ENCODE results near the gene AEBP1.

Gene AEBP1

DNA sequence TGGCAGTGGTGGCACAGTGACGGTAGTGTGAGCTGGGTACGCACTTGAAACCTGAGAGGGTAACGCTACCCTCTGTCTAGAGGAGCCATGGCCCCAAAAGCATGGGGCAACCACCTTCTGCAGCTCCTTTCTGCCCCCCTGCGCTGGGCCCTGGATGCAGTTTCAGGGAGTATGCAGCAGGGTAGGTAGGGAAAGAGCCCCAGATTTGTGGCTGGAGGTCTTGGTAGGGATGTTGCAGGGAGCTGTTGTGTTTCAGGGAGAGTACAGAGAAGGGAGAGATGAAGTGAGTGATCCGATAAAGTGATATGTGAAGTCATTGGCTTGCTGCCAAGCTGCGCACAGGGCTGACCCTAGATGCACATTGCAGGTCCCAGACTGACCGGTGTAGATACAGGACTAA is 36.1 kb upstream of the AEBP1 start:
- Histone ChIP-seq H3K4me2 (ENCODE audit: low read depth, low read length, poor library complexity, severe bottlenecking) (no peak overlapping the region), H3F3A (ENCODE audit: low read depth) (no peaks in the 10 kb centered on the region), H3K4me3 (ENCODE audit: low read length, poor library complexity, severe bottlenecking) (no peak overlapping the region), H3K4me1 (ENCODE audit: insufficient read depth, low read length, poor library complexity, severe bottlenecking) (peaks cover 22% of the 10 kb centered on the region), H3K9ac (ENCODE audit: low read depth, low read length, poor library complexity, severe bottlenecking) (no peak overlapping the region), H2AFZ (ENCODE audit: low read length) (no peak overlapping the region), H4K20me1 (ENCODE audit: insufficient read depth, low read length, poor library complexity, severe bottlenecking) (peaks cover 6% of the 10 kb centered on the region), H3K9me3 (ENCODE audit: insufficient read depth, low read depth, low read length) (no peaks in the 10 kb centered on the region), H3K79me2 (ENCODE audit: insufficient read depth, low read length) (no peaks in the 10 kb centered on the region), H3K36me3 (ENCODE audit: insufficient read depth, low read length) (peaks cover 4% of the 10 kb centered on the region; the same call in 1 of the 2 replicates), H3K9me2 (replicated peaks; ENCODE audit: low read depth, low read length) (no peaks in the 10 kb centered on the region), H3K27me3 (ENCODE audit: insufficient read depth, low read length, poor library complexity, severe bottlenecking) (no peaks in the 10 kb centered on the region)
- TF ChIP-seq, protein P1, sequence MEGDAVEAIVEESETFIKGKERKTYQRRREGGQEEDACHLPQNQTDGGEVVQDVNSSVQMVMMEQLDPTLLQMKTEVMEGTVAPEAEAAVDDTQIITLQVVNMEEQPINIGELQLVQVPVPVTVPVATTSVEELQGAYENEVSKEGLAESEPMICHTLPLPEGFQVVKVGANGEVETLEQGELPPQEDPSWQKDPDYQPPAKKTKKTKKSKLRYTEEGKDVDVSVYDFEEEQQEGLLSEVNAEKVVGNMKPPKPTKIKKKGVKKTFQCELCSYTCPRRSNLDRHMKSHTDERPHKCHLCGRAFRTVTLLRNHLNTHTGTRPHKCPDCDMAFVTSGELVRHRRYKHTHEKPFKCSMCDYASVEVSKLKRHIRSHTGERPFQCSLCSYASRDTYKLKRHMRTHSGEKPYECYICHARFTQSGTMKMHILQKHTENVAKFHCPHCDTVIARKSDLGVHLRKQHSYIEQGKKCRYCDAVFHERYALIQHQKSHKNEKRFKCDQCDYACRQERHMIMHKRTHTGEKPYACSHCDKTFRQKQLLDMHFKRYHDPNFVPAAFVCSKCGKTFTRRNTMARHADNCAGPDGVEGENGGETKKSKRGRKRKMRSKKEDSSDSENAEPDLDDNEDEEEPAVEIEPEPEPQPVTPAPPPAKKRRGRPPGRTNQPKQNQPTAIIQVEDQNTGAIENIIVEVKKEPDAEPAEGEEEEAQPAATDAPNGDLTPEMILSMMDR (conservative IDR thresholded peaks at IDR 0.05; ENCODE audit: low read length): no peak
- TF ChIP-seq EZH2phosphoT487 (IDR thresholded peaks at IDR 0.05; ENCODE audit: borderline replicate concordance): no peak

DNA sequence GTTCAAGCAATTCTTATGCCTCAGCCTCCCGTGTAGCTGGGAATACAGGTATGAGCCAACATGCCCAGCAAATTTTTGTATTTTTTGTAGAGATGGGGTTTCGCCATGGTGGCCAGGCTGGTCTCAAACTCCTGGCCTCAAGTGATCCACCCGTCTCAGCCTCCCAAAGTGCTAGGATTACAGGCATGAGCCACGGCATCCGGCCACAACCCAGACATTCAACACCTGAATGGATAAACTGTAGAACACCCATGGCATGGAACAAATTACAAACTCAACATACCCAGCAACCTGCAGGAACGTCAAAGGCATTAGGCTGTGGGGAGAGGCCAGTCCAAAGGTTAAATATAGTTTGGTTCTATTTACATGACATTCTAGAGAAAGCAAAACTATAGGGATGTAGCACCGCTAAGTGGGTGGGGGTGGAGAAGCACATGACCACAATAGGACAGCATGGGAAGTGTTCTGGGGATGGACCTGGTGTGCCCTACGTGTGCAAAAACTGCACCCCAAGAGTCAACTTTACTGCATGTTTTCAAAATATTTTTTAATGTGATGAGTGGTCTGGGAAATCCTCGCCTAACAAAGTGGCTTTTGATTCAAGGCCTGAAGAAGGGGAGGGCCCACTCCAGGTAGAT is 32.3 kb upstream of the AEBP1 start:
- no peak overlapping the region for H2AFZ ChIP-seq (ENCODE audit: low read length)
- H3K4me2 ChIP-seq (ENCODE audit: low read depth, low read length, poor library complexity, severe bottlenecking): no peak overlapping the region
- no peaks in the 10 kb centered on the region for H3K27me3 ChIP-seq (ENCODE audit: insufficient read depth, low read length, poor library complexity, severe bottlenecking)
- peaks cover 28% of the 10 kb centered on the region; the same call in 1 of the 2 replicates for H3K36me3 ChIP-seq (ENCODE audit: insufficient read depth, low read length)
- TF ChIP-seq EZH2phosphoT487 (IDR thresholded peaks at IDR 0.05; ENCODE audit: borderline replicate concordance): no peak
- TF ChIP-seq, protein P1 (conservative IDR thresholded peaks at IDR 0.05; ENCODE audit: low read length): no peak
- no peaks in the 10 kb centered on the region for H3K9me2 ChIP-seq (replicated peaks; ENCODE audit: low read depth, low read length)
- no peaks in the 10 kb centered on the region for H3F3A ChIP-seq (ENCODE audit: low read depth)
- no peak overlapping the region for H3K9ac ChIP-seq (ENCODE audit: low read depth, low read length, poor library complexity, severe bottlenecking)
- no peak overlapping the region for H3K4me3 ChIP-seq (ENCODE audit: low read length, poor library complexity, severe bottlenecking)
- H4K20me1 ChIP-seq (ENCODE audit: insufficient read depth, low read length, poor library complexity, severe bottlenecking): peaks cover 6% of the 10 kb centered on the region
- peaks cover 11% of the 10 kb centered on the region for H3K4me1 ChIP-seq (ENCODE audit: insufficient read depth, low read length, poor library complexity, severe bottlenecking)
- H3K9me3 ChIP-seq (ENCODE audit: insufficient read depth, low read depth, low read length): no peaks in the 10 kb centered on the region
- peaks cover 4% of the 10 kb centered on the region; the same call in 1 of the 2 replicates for H3K79me2 ChIP-seq (ENCODE audit: insufficient read depth, low read length)

DNA sequence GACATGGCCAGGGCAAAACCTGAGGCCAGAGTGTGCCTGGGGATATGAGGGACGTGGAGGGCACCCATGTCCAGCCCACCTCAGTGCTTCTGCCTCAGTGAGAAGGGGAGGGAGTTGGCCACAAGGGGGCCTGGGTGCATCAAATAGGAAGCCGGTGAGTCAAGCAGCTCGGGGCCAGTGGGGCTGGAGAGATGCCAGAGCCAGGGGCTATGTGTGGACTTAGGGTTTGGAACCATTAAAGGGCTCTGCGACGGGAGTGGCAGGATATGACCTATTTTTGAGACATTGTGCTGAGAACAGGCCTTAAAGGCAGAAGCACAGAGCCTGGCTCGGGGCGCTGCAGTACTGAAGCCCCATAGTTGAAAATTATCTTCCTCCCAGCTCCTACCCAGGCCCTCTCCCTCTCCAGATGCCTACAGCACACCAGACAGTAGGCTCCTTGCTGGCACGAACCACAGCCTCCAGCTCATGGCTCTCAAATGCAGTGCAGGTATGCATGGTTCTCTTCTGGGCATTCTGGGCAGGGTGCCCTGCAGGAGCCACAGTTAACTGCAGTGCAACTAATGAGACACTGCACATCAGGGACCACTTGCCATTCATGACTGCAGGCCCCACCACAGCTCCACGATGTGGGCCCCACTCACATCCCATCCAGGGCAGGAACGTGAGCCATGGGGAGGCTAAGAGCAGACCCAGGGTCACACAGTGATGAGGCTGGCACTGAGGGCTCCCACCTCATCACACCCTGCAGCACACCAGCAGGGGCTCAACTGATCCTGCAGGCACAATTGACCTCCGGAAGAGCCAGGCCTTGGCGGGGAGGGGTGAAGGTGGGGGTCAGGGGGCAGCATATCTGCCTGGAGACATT is 31.5 kb upstream of the AEBP1 start:
- no peaks in the 10 kb centered on the region for H3K9me2 ChIP-seq (replicated peaks; ENCODE audit: low read depth, low read length)
- no peaks in the 10 kb centered on the region for H3K27me3 ChIP-seq (ENCODE audit: insufficient read depth, low read length, poor library complexity, severe bottlenecking)
- H3K4me1 ChIP-seq (ENCODE audit: insufficient read depth, low read length, poor library complexity, severe bottlenecking): peaks cover 13% of the 10 kb centered on the region
- no peaks in the 10 kb centered on the region for H3F3A ChIP-seq (ENCODE audit: low read depth)
- no peaks in the 10 kb centered on the region for H3K9me3 ChIP-seq (ENCODE audit: insufficient read depth, low read depth, low read length)
- no peak overlapping the region for H3K9ac ChIP-seq (ENCODE audit: low read depth, low read length, poor library complexity, severe bottlenecking)
- H3K4me3 ChIP-seq (ENCODE audit: low read length, poor library complexity, severe bottlenecking): no peak overlapping the region
- peaks cover 34% of the 10 kb centered on the region; the same call in 1 of the 2 replicates for H3K36me3 ChIP-seq (ENCODE audit: insufficient read depth, low read length)
- no peak overlapping the region for H2AFZ ChIP-seq (ENCODE audit: low read length)
- peaks cover 10% of the 10 kb centered on the region; the same call in 1 of the 2 replicates for H3K79me2 ChIP-seq (ENCODE audit: insufficient read depth, low read length)
- peaks cover 6% of the 10 kb centered on the region for H4K20me1 ChIP-seq (ENCODE audit: insufficient read depth, low read length, poor library complexity, severe bottlenecking)
- no peak overlapping the region for H3K4me2 ChIP-seq (ENCODE audit: low read depth, low read length, poor library complexity, severe bottlenecking)
- no peak for TF ChIP-seq EZH2phosphoT487 (IDR thresholded peaks at IDR 0.05; ENCODE audit: borderline replicate concordance)
- TF ChIP-seq, protein P1 (conservative IDR thresholded peaks at IDR 0.05; ENCODE audit: low read length): peak; percentile 80

All from Loucy (cell line).